HepG2 (cell line): ENCODE data around the gene CDC14A. TPM values are rescaled to one million over a fixed set of nuclear protein-coding genes. Genes with fewer than 3 reads are reported as not detected.
A peak's percentile ranks its signal among the peaks of the same experiment; 100 is the strongest.

Experiments used
- CC2D1A ChIP-seq: sonication (generic); formaldehyde crosslinking; IDR thresholded peaks from 2 replicates; pipeline ENCODE4 v1.8.1; 2023; ENCODE audit warnings: mild to moderate bottlenecking, missing genetic modification reagents
- CTCF ChIP-seq: sonication (generic); formaldehyde crosslinking; IDR thresholded peaks from 2 replicates; pipeline ENCODE4 v1.5.0; 2020; ENCODE audit warnings: mild to moderate bottlenecking, missing genetic modification reagents, moderate library complexity
- E2F5 ChIP-seq: sonication (generic); formaldehyde crosslinking; conservative IDR thresholded peaks from 2 replicates; pipeline ENCODE4 v1.4.0; 2020; ENCODE audit warnings: missing genetic modification reagents
- EZH2 ChIP-seq: conservative IDR thresholded peaks from 2 replicates; pipeline ENCODE4 v1.6.1; 2012; ENCODE audit warnings: mild to moderate bottlenecking, low read depth, low read length, moderate library complexity
- HNF4G ChIP-seq, 2 experiments: sonication (generic) in 1 of 2; formaldehyde crosslinking in 1 of 2; IDR thresholded peaks; 2 replicates each; pipeline versions ENCODE4 v1.4.0 to v1.6.1; 2011 to 2020; ENCODE audit warnings: borderline replicate concordance in 2 of 2, low read depth in 2 of 2, mild to moderate bottlenecking in 2 of 2, low read length in 1 of 2, missing genetic modification reagents in 1 of 2, moderate library complexity in 1 of 2
- IRF2 ChIP-seq: IDR thresholded peaks from 2 replicates; pipeline ENCODE4 v1.6.1; 2018; ENCODE audit warnings: missing genetic modification reagents, missing compliant biosample characterization
- LRRFIP1 ChIP-seq: sonication (generic); formaldehyde crosslinking; conservative IDR thresholded peaks from 2 replicates; pipeline ENCODE4 v1.4.0; 2020; ENCODE audit warnings: missing genetic modification reagents
- MAZ ChIP-seq, 2 experiments: sonication (generic) in 1 of 2; formaldehyde crosslinking in 1 of 2; IDR thresholded peaks; 2 replicates each; pipeline versions ENCODE4 v1.5.0 to v1.6.1; 2012 to 2020; ENCODE audit warnings: low read depth in 2 of 2, mild to moderate bottlenecking in 2 of 2, borderline replicate concordance in 1 of 2, improper control_type of control experiment in 1 of 2, low read length in 1 of 2, missing genetic modification reagents in 1 of 2, moderate library complexity in 1 of 2
- MTF1 ChIP-seq: sonication (generic); formaldehyde crosslinking; IDR thresholded peaks from 2 replicates; pipeline ENCODE4 v1.5.0; 2020; ENCODE audit warnings: missing genetic modification reagents
- MYNN ChIP-seq: sonication (generic); formaldehyde crosslinking; IDR thresholded peaks from 2 replicates; pipeline ENCODE4 v1.4.0; 2020; ENCODE audit warnings: mild to moderate bottlenecking, low read depth, missing genetic modification reagents
- PBX2 ChIP-seq: IDR thresholded peaks from 2 replicates; pipeline ENCODE4 v1.6.1; 2016; ENCODE audit warnings: control low read depth
- PTBP1 ChIP-seq: fragments of 200-400 bp; formaldehyde crosslinking; IDR thresholded peaks from 2 replicates; pipeline ENCODE4 v1.6.1; 2018; ENCODE audit warnings: low read length, low read depth; ENCODE audit not compliant: poor library complexity, severe bottlenecking
- REXO4 ChIP-seq: sonication (generic); formaldehyde crosslinking; IDR thresholded peaks from 2 replicates; pipeline ENCODE4 v1.8.0; 2022; ENCODE audit warnings: missing genetic modification reagents, mild to moderate bottlenecking, borderline replicate concordance
- SMAD3 ChIP-seq: sonication (generic); formaldehyde crosslinking; IDR thresholded peaks from 2 replicates; pipeline ENCODE4 v1.4.0; 2020; ENCODE audit warnings: missing genetic modification reagents
- STAG1 ChIP-seq: sonication (generic); formaldehyde crosslinking; IDR thresholded peaks from 2 replicates; pipeline ENCODE4 v1.4.0; 2020; ENCODE audit warnings: missing genetic modification reagents
- TEF ChIP-seq: sonication (generic); formaldehyde crosslinking; IDR thresholded peaks from 2 replicates; pipeline ENCODE4 v1.5.0; 2020; ENCODE audit warnings: missing genetic modification reagents
- ZFP36L2 ChIP-seq: sonication (generic); formaldehyde crosslinking; IDR thresholded peaks from 2 replicates; pipeline ENCODE4 v1.4.0; 2020; ENCODE audit warnings: missing genetic modification reagents
- ZNF274 ChIP-seq: sonication (generic); formaldehyde crosslinking; IDR thresholded peaks from 2 replicates; pipeline ENCODE4 v1.5.1; 2020; ENCODE audit warnings: mild to moderate bottlenecking, missing genetic modification reagents
- ZNF543 ChIP-seq: sonication (generic); formaldehyde crosslinking; IDR thresholded peaks from 2 replicates; pipeline ENCODE4 v1.4.0; 2020; ENCODE audit warnings: mild to moderate bottlenecking, missing genetic modification reagents
- ZNF569 ChIP-seq: sonication (generic); formaldehyde crosslinking; IDR thresholded peaks from 2 replicates; pipeline ENCODE4 v1.5.0; 2020; ENCODE audit warnings: mild to moderate bottlenecking, missing genetic modification reagents, moderate library complexity, borderline replicate concordance
- ZNF576 ChIP-seq: sonication (generic); formaldehyde crosslinking; IDR thresholded peaks from 2 replicates; pipeline ENCODE4 v1.4.0; 2020; ENCODE audit warnings: mild to moderate bottlenecking, missing genetic modification reagents
- ZSCAN9 ChIP-seq: IDR thresholded peaks from 2 replicates; pipeline ENCODE4 v1.6.1; 2016; ENCODE audit warnings: borderline replicate concordance
- polyA plus RNA-seq, 8 experiments: library from polyadenylated mRNA; depleted of rRNA in 3 of 8; stranded (reverse) in 7 of 8; unstranded in 1 of 8; fragments of >200 nt; fragmentation: Illumina TruSeq in 4 of 8; extraction: Trizol in 4 of 8; gene quantifications; 2 replicates each; pipeline versions ENCODE4 v1.2.1 to v1.2.3, GENCODE V29; 2011 to 2016; ENCODE audit warnings: low read depth in 4 of 8, missing spikeins in 1 of 8, mixed read lengths in 1 of 8; ENCODE audit not compliant: insufficient read depth in 1 of 8
- total RNA-seq, 5 experiments: library from RNA; depleted of rRNA; stranded (reverse); fragments of >200 nt; fragmentation: Illumina TruSeq; extraction: Trizol; gene quantifications; 2 replicates each; pipeline ENCODE4 v1.2.3, GENCODE V29; 2016; ENCODE audit warnings: low read depth in 1 of 5

Gene CDC14A
- total and polyA plus RNA-seq, 2 of the 13 experiments (the other 11 are each of a cell fraction or from before 2014, with no cell fraction given): 2.8 to 4.9 TPM

GRCh38 chr1:100543640-100544039, 191.3 kb downstream of the CDC14A start (continued):
- TF ChIP-seq ZFP36L2 (CRISPR knock-in tag): no peak
- no peak for TF ChIP-seq TEF (CRISPR knock-in tag)
- no peak for TF ChIP-seq ZNF576 (CRISPR knock-in tag)
- no peak for TF ChIP-seq IRF2 (CRISPR knock-in tag)
- no peak for TF ChIP-seq ZNF543
- peak; percentile 62 for TF ChIP-seq STAG1 (CRISPR knock-in tag)
- TF ChIP-seq EZH2: no peak
- TF ChIP-seq PTBP1: no peak
- no peak for TF ChIP-seq ZNF274 (CRISPR knock-in tag)
- TF ChIP-seq MAZ (IDR thresholded peaks at IDR 0.05; ENCODE audit: borderline replicate concordance, low read depth, low read length): no peak
- 0 out of 2 replicates have a peak, but pooled peaks have one; percentile 42 for TF ChIP-seq MAZ (CRISPR knock-in tag; IDR thresholded peaks at IDR 0.05; ENCODE audit: low read depth)
- TF ChIP-seq MTF1: no peak
- no peak for TF ChIP-seq SMAD3
- no peak for TF ChIP-seq E2F5 (CRISPR knock-in tag)
- no peak for TF ChIP-seq PBX2 (CRISPR knock-in tag)
- no peak for TF ChIP-seq MYNN
- no peak for TF ChIP-seq ZNF569 (CRISPR knock-in tag)
- TF ChIP-seq CC2D1A: no peak
- no peak for TF ChIP-seq REXO4
- no peak for TF ChIP-seq ZSCAN9
- TF ChIP-seq LRRFIP1 (CRISPR knock-in tag): no peak
- no peak for TF ChIP-seq HNF4G (IDR thresholded peaks at IDR 0.05; ENCODE audit: borderline replicate concordance, low read depth, low read length)
- TF ChIP-seq HNF4G (CRISPR knock-in tag; IDR thresholded peaks at IDR 0.05; ENCODE audit: borderline replicate concordance, low read depth): no peak
- TF ChIP-seq CTCF: peak; percentile 51
